K562 (cell line): ENCODE results near the gene ZNF23. TPM values are rescaled to one million over a fixed set of nuclear protein-coding genes. Genes with fewer than 3 reads are reported as not detected.
A peak's percentile ranks its signal among the peaks of the same experiment; 100 is the strongest.

Experiments used
- AFF4 ChIP-seq: sonication (generic); formaldehyde crosslinking; IDR thresholded peaks from 2 replicates; pipeline ENCODE4 v1.8.0; 2023; ENCODE audit warnings: mild to moderate bottlenecking, missing genetic modification reagents
- CREB1 ChIP-seq, 2 experiments: sonication (generic) in 1 of 2; formaldehyde crosslinking in 1 of 2; IDR thresholded peaks; 2 replicates each; pipeline versions ENCODE4 v1.6.1 to v1.8.0; 2012 to 2022; ENCODE audit warnings: inconsistent platforms in 1 of 2, mild to moderate bottlenecking in 1 of 2, missing genetic modification reagents in 1 of 2, moderate library complexity in 1 of 2
- CTCF ChIP-seq, 3 experiments: IDR thresholded peaks in 2 of 3; conservative IDR thresholded peaks in 1 of 3; 2 replicates each; pipeline ENCODE4 v1.5.1; 2011 to 2012; ENCODE audit warnings: low read length in 3 of 3, mild to moderate bottlenecking in 3 of 3, control low read depth in 2 of 3, improper control_type of control experiment in 1 of 3, inconsistent platforms in 1 of 3, low read depth in 1 of 3, mixed read lengths in 1 of 3, moderate library complexity in 1 of 3; ENCODE audit not compliant: insufficient read depth in 2 of 3
- HOXB6 ChIP-seq: fragments of 250-450 bp; sonication (Bioruptor Pico); IDR thresholded peaks from 2 replicates; pipeline ENCODE4 v1.5.1; 2022; ENCODE audit warnings: mild to moderate bottlenecking, borderline replicate concordance
- KHSRP ChIP-seq: fragments of 450-650 bp; IDR thresholded peaks from 2 replicates; pipeline ENCODE4 v1.6.1; 2017
- MED1 ChIP-seq: sonication (generic); formaldehyde crosslinking; IDR thresholded peaks from 2 replicates; pipeline ENCODE4 v1.8.1; 2023; ENCODE audit warnings: missing genetic modification reagents, borderline replicate concordance
- MEIS2 ChIP-seq: fragments of 450-650 bp; IDR thresholded peaks from 2 replicates; pipeline ENCODE4 v1.6.1; 2014; ENCODE audit warnings: mild to moderate bottlenecking; ENCODE audit not compliant: partially characterized antibody
- NBN ChIP-seq: fragments of 450-650 bp; IDR thresholded peaks from 2 replicates; pipeline ENCODE4 v1.6.1; 2016; ENCODE audit warnings: low read depth, mild to moderate bottlenecking
- RBM14 ChIP-seq: fragments of 200-400 bp; formaldehyde crosslinking; IDR thresholded peaks from 2 replicates; pipeline ENCODE4 v1.6.1; 2018; ENCODE audit warnings: low read depth, mild to moderate bottlenecking, low read length, moderate library complexity, borderline replicate concordance; ENCODE audit not compliant: insufficient read depth
- RCOR1 ChIP-seq, 2 experiments: IDR thresholded peaks; 2 replicates each; pipeline ENCODE4 v1.6.1; 2012; ENCODE audit warnings: low read depth in 2 of 2, low read length in 2 of 2, borderline replicate concordance in 1 of 2, improper control_type of control experiment in 1 of 2
- SMAD3 ChIP-seq: fragments of 450-650 bp; formaldehyde crosslinking; conservative IDR thresholded peaks from 2 replicates; pipeline ENCODE4 v1.4.0; 2020; ENCODE audit warnings: mild to moderate bottlenecking
- SMARCA4 ChIP-seq: fragments of 450-650 bp; IDR thresholded peaks from 2 replicates; pipeline ENCODE4 v1.6.1; 2016
- TARDBP ChIP-seq: fragments of 450-650 bp; IDR thresholded peaks from 2 replicates; pipeline ENCODE4 v1.6.1; 2016
- TGIF2 ChIP-seq: sonication (generic); formaldehyde crosslinking; IDR thresholded peaks from 2 replicates; pipeline ENCODE4 v1.8.1; 2022; ENCODE audit warnings: mild to moderate bottlenecking, missing genetic modification reagents, moderate library complexity
- XRCC4 ChIP-seq: IDR thresholded peaks from one replicate; pipeline ENCODE4 v1.6.1; 2011; ENCODE audit not compliant: insufficient read depth, insufficient read length; ENCODE audit errors: extremely low read depth
- ZC3H8 ChIP-seq: fragments of 450-650 bp; IDR thresholded peaks from 2 replicates; pipeline ENCODE4 v1.6.1; 2017
- ZFPM2 ChIP-seq: fragments of 250-450 bp; sonication (Bioruptor Pico); IDR thresholded peaks from 2 replicates; pipeline ENCODE4 v1.5.1; 2022; ENCODE audit warnings: mild to moderate bottlenecking
- ZNF3 ChIP-seq: fragments of 250-450 bp; sonication (Bioruptor Pico); IDR thresholded peaks from 2 replicates; pipeline ENCODE4 v1.5.0; 2021; ENCODE audit warnings: mild to moderate bottlenecking, moderate library complexity
- polyA plus RNA-seq, 8 experiments: library from polyadenylated mRNA; depleted of rRNA in 4 of 8; stranded (reverse) in 5 of 8; unstranded in 3 of 8; fragments of >200 nt; fragmentation: Nextera tagmentation in 2 of 8; fragmentation: Illumina TruSeq in 1 of 8; extraction: Ambion mirVana in 2 of 8; extraction: Trizol in 1 of 8; gene quantifications; 2 replicates each; pipeline versions ENCODE4 v1.2.1 to v1.2.3, GENCODE V29; 2011 to 2014; ENCODE audit warnings: inconsistent platforms in 1 of 8, missing spikeins in 1 of 8
- total RNA-seq, 7 experiments: library from RNA; depleted of rRNA in 6 of 7; stranded (reverse); fragments of >200 nt in 6 of 7; fragmentation: Illumina TruSeq in 2 of 7; extraction: Trizol in 2 of 7; gene quantifications; 2 replicates each; pipeline versions ENCODE4 v1.2.1 to v1.2.3, GENCODE V29; 2011 to 2021; ENCODE audit warnings: low replicate concordance in 1 of 7
- TF ChIP-seq, protein P1 (sequence below): fragments of 250-450 bp; sonication (Bioruptor Pico); IDR thresholded peaks from 2 replicates; pipeline ENCODE4 v1.9.0; 2021; ENCODE audit warnings: mild to moderate bottlenecking, inconsistent platforms
- TF ChIP-seq, protein P2 (sequence below): fragments of 200-800 bp; sonication (Bioruptor generic); IDR thresholded peaks from 2 replicates; pipeline ENCODE4 v1.6.1; 2017; ENCODE audit warnings: missing genetic modification characterization, missing compliant biosample characterization

Gene ZNF23
- total and polyA plus RNA-seq, 9 of the 15 experiments (the other 6 are each of a cell fraction or from before 2014, with no cell fraction given) = 4.7 to 13.4 (median 11.2) TPM

- TF ChIP-seq, protein P1, sequence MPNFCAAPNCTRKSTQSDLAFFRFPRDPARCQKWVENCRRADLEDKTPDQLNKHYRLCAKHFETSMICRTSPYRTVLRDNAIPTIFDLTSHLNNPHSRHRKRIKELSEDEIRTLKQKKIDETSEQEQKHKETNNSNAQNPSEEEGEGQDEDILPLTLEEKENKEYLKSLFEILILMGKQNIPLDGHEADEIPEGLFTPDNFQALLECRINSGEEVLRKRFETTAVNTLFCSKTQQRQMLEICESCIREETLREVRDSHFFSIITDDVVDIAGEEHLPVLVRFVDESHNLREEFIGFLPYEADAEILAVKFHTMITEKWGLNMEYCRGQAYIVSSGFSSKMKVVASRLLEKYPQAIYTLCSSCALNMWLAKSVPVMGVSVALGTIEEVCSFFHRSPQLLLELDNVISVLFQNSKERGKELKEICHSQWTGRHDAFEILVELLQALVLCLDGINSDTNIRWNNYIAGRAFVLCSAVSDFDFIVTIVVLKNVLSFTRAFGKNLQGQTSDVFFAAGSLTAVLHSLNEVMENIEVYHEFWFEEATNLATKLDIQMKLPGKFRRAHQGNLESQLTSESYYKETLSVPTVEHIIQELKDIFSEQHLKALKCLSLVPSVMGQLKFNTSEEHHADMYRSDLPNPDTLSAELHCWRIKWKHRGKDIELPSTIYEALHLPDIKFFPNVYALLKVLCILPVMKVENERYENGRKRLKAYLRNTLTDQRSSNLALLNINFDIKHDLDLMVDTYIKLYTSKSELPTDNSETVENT (CRISPR knock-in tag) = no peak
- TF ChIP-seq, protein P2, sequence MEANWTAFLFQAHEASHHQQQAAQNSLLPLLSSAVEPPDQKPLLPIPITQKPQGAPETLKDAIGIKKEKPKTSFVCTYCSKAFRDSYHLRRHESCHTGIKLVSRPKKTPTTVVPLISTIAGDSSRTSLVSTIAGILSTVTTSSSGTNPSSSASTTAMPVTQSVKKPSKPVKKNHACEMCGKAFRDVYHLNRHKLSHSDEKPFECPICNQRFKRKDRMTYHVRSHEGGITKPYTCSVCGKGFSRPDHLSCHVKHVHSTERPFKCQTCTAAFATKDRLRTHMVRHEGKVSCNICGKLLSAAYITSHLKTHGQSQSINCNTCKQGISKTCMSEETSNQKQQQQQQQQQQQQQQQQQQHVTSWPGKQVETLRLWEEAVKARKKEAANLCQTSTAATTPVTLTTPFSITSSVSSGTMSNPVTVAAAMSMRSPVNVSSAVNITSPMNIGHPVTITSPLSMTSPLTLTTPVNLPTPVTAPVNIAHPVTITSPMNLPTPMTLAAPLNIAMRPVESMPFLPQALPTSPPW (CRISPR knock-in tag) = peak; percentile 96
- no peak for TF ChIP-seq CTCF (IDR thresholded peaks at IDR 0.05 in 2 of 3, conservative IDR thresholded peaks at IDR 0.05 in 1 of 3; ENCODE audit: insufficient read depth in 2 of 3, low read depth in 1 of 3, low read length in 3 of 3)
- no peak for TF ChIP-seq SMARCA4
- no peak for TF ChIP-seq MED1 (CRISPR knock-in tag)
- no peak for TF ChIP-seq KHSRP
- no peak for TF ChIP-seq XRCC4
- TF ChIP-seq TGIF2 (CRISPR knock-in tag) = peak; percentile 88; the same call in 1 of the 2 replicates
- TF ChIP-seq TARDBP = no peak
- TF ChIP-seq RBM14 = no peak
- TF ChIP-seq ZNF3 = no peak
- 0 out of 2 replicates have a peak, but pooled peaks have one; percentile 56 for TF ChIP-seq AFF4
- no peak for TF ChIP-seq ZFPM2 (CRISPR knock-in tag)
- 0 out of 2 replicates have a peak, but pooled peaks have one; percentile 19 for TF ChIP-seq SMAD3 (CRISPR knock-in tag)
- TF ChIP-seq CREB1 (IDR thresholded peaks at IDR 0.05) = no peak
- TF ChIP-seq CREB1 (CRISPR knock-in tag; IDR thresholded peaks at IDR 0.05) = peak; percentile 32; the same call in 1 of the 2 replicates
- no peak for TF ChIP-seq MEIS2
- TF ChIP-seq NBN = no peak
- no peak for TF ChIP-seq HOXB6
- peak in 1 of 2 experiments; percentile 96; a peak in 2 of 4 replicates for TF ChIP-seq RCOR1 (IDR thresholded peaks at IDR 0.05; ENCODE audit: borderline replicate concordance in 1 of 2, low read depth in 2 of 2, low read length in 2 of 2)
- TF ChIP-seq ZC3H8 = no peak
Observed at GRCh38 chr16:71467810-71468209, 5.8 kb upstream of the ZNF23 start (continued).
